Activated CD4-positive, CD25-positive, alpha-beta regulatory T cell (primary cell): ENCODE data around the gene ARHGEF16.

Experiments used
- DNase-seq, 4 experiments: peaks; one replicate each; lab custom pipeline; 2025; lab: John Stamatoyannopoulos, UW

ARHGEF16 gene

GRCh38 chr1:3481836-3482375 is 27.4 kb downstream of the ARHGEF16 start:
- DNase-seq: no peak

GRCh38 chr1:3482378-3482849 is 27.9 kb downstream of the ARHGEF16 start:
- DNase-seq: no peak

- DNase-seq: no peak
These were observed 28.9 kb downstream of the ARHGEF16 start for GRCh38 chr1:3483380-3483779.

GRCh38 chr1:3483801-3484444 is 29.5 kb downstream of the ARHGEF16 start:
- peak in 1 of 4 experiments; percentile 10 for DNase-seq

- DNase-seq: no peak
These were observed 30.6 kb downstream of the ARHGEF16 start for GRCh38 chr1:3485016-3485415.

GRCh38 chr1:3488432-3488831 is 34.0 kb downstream of the ARHGEF16 start:
- DNase-seq: no peak

GRCh38 chr1:3490046-3490745 is 35.7 kb downstream of the ARHGEF16 start:
- DNase-seq: no peak

- peak; percentile 69 to 78 (median 75) for DNase-seq
These were observed 37.1 kb downstream of the ARHGEF16 start for GRCh38 chr1:3491291-3492246.

GRCh38 chr1:3492545-3493246 is 38.2 kb downstream of the ARHGEF16 start:
- DNase-seq: no peak

GRCh38 chr1:3494321-3495308 is 40.1 kb downstream of the ARHGEF16 start:
- DNase-seq: no peak

GRCh38 chr1:3495776-3496745 is 41.6 kb downstream of the ARHGEF16 start:
- no peak for DNase-seq

- no peak for DNase-seq
These were observed 42.5 kb downstream of the ARHGEF16 start for GRCh38 chr1:3496916-3497315.

GRCh38 chr1:3497521-3497920 is 43.1 kb downstream of the ARHGEF16 start:
- no peak for DNase-seq

- no peak for DNase-seq
These were observed 43.9 kb downstream of the ARHGEF16 start for GRCh38 chr1:3498246-3498930.

- DNase-seq: no peak
These were observed 44.5 kb downstream of the ARHGEF16 start for GRCh38 chr1:3498986-3499385.

GRCh38 chr1:3499611-3500010 is 45.1 kb downstream of the ARHGEF16 start:
- DNase-seq: no peak

GRCh38 chr1:3500265-3500835 is 45.9 kb downstream of the ARHGEF16 start:
- DNase-seq: no peak

GRCh38 chr1:3501437-3501836 is 47.0 kb downstream of the ARHGEF16 start:
- DNase-seq: no peak
